LNCAP (cell line): Measurements from ENCODE around the gene AMOTL2.

Source experiments
- CTCF ChIP-seq: fragments of 450-650 bp; IDR thresholded peaks from 2 replicates; pipeline ENCODE4 v1.5.1; 2017; ENCODE audit warnings: mild to moderate bottlenecking

Gene AMOTL2

GRCh38 chr3:134334231-134334900 is 39.9 kb downstream of the AMOTL2 start:
- no peak for TF ChIP-seq CTCF

GRCh38 chr3:134333522-134334181 is 40.6 kb downstream of the AMOTL2 start:
- TF ChIP-seq CTCF: no peak

GRCh38 chr3:134332344-134332743 is 41.9 kb downstream of the AMOTL2 start:
- no peak for TF ChIP-seq CTCF

- no peak for TF ChIP-seq CTCF
Measured at GRCh38 chr3:134331811-134332199, 42.4 kb downstream of the AMOTL2 start.

- TF ChIP-seq CTCF: no peak
Measured at GRCh38 chr3:134330883-134331810, 43.1 kb downstream of the AMOTL2 start.

GRCh38 chr3:134328846-134329245 is 45.4 kb downstream of the AMOTL2 start:
- no peak for TF ChIP-seq CTCF

- no peak for TF ChIP-seq CTCF
Measured at GRCh38 chr3:134328147-134328591, 46.1 kb downstream of the AMOTL2 start.
